K562 (cell line): Measurements from ENCODE around the gene POU2AF1. TPM values are rescaled to one million over a fixed set of nuclear protein-coding genes. Genes with fewer than 3 reads are reported as not detected.

Experiments used
- ATAC-seq: fragments of 200-7000 bp; cut with Tn5 transposase; 3 replicates; pipeline ENCODE4 v1.9.1; 2020; ENCODE audit warnings: moderate library complexity
- BruUV-seq: library from RNA; stranded (reverse); fragments of 400-500 nt; replicated peaks from 2 replicates; lab custom pipeline; 2021; lab: Mats Ljungman, UMichigan
- CTCF ChIA-PET: fragments of 300-600 bp; formaldehyde crosslinking; extraction: SDS; loops from one replicate; lab custom pipeline; 2021; ENCODE audit warnings: low intra/inter-chr PET ratio; lab: Yijun Ruan, JAX
- POLR2A ChIA-PET: fragments of 300-600, 350-650 bp; sonication (Branson Sonifier 250); formaldehyde crosslinking; extraction: SDS; loops from one replicate; lab custom pipeline; 2021; ENCODE audit warnings: antibody characterized with exemption, inconsistent platforms; lab: Yijun Ruan, JAX
- DNase-seq, 4 experiments: peaks; one replicate each; pipeline versions ENCODE4 v3.0.0 to v3.0.0-alpha.2; 2011 to 2018; ENCODE audit warnings: low spot score in 3 of 4, mixed read lengths in 3 of 4; ENCODE audit errors: extremely low read depth in 1 of 4
- FAIRE-seq: peaks from 2 replicates; lab custom pipeline; 2011; peaks lifted over from hg19 to GRCh38; lab: Jason Lieb, UNC
- H2AFZ ChIP-seq: 2 replicates; pipeline ENCODE4 v1.6.0; 2011; ENCODE audit warnings: low read depth, low read length, control low read depth, inconsistent platforms
- H3K27ac ChIP-seq: fragments of 200-600 bp; 3 replicates; pipeline ENCODE4 v1.8.0; 2011; ENCODE audit warnings: low read depth, mild to moderate bottlenecking, control low read depth, inconsistent platforms, low read length, moderate library complexity, mixed read lengths; ENCODE audit errors: extremely low read depth
- H3K27me3 ChIP-seq, 2 experiments: fragments of 300-600 bp in 1 of 2; 2 replicates in 1 of 2; 3 replicates in 1 of 2; pipeline versions ENCODE4 v1.6.0 to v1.8.0; 2011; ENCODE audit warnings: inconsistent platforms in 2 of 2, low read length in 2 of 2, mild to moderate bottlenecking in 1 of 2, mixed read lengths in 1 of 2, moderate library complexity in 1 of 2; ENCODE audit not compliant: control insufficient read depth in 2 of 2, insufficient read depth in 2 of 2
- H3K36me3 ChIP-seq: fragments of 300-600 bp; 3 replicates; pipeline ENCODE4 v1.8.0; 2011; ENCODE audit warnings: mild to moderate bottlenecking, low read length, inconsistent platforms; ENCODE audit not compliant: control insufficient read depth, insufficient read depth
- H3K4me1 ChIP-seq, 2 experiments: fragments of 200-600 bp in 1 of 2; replicated peaks in 1 of 2; 2 replicates in 1 of 2; 3 replicates in 1 of 2; pipeline versions ENCODE4 v1.5.1 to v1.8.0; 2011; ENCODE audit warnings: inconsistent platforms in 2 of 2, low read length in 2 of 2, mild to moderate bottlenecking in 1 of 2, mixed read lengths in 1 of 2, moderate library complexity in 1 of 2; ENCODE audit not compliant: control insufficient read depth in 2 of 2, insufficient read depth in 2 of 2
- H3K4me2 ChIP-seq: 2 replicates; pipeline ENCODE4 v1.6.1; 2011; ENCODE audit warnings: low read length, control low read depth, inconsistent platforms, mixed read lengths; ENCODE audit not compliant: insufficient read depth
- H3K4me3 ChIP-seq: fragments of 200-600 bp; sonication (generic), shearing (Covaris generic); 2 replicates; pipeline ENCODE4 v1.5.1; 2016; ENCODE audit warnings: control low read depth, inconsistent platforms
- H3K79me2 ChIP-seq: fragments of 200-600 bp; 3 replicates; pipeline ENCODE4 v1.8.0; 2011; ENCODE audit warnings: low read length, inconsistent platforms; ENCODE audit not compliant: control insufficient read depth, insufficient read depth
- H3K9ac ChIP-seq, 2 experiments: 2 replicates each; pipeline versions ENCODE4 v1.6.0 to v1.6.1; 2011; ENCODE audit warnings: low read depth in 2 of 2, low read length in 2 of 2, control low read depth in 1 of 2, inconsistent platforms in 1 of 2, mild to moderate bottlenecking in 1 of 2, mixed read lengths in 1 of 2; ENCODE audit not compliant: insufficient read depth in 1 of 2
- H3K9me1 ChIP-seq: one replicate; pipeline ENCODE4 v1.6.0; 2011; ENCODE audit warnings: inconsistent platforms, mild to moderate bottlenecking, low read length, moderate library complexity; ENCODE audit not compliant: control insufficient read depth, insufficient read depth
- H3K9me3 ChIP-seq: replicated peaks from 2 replicates; pipeline ENCODE4 v1.5.1; 2011; ENCODE audit warnings: low read depth, low read length, inconsistent platforms; ENCODE audit not compliant: control insufficient read depth, insufficient read depth
- H4K20me1 ChIP-seq: replicated peaks from 2 replicates; pipeline ENCODE4 v1.6.1; 2011; ENCODE audit warnings: low read length, inconsistent platforms, mixed read lengths; ENCODE audit not compliant: control insufficient read depth, insufficient read depth
- BCL6 ChIP-seq: fragments of 250-450 bp; sonication (Bioruptor Pico); IDR thresholded peaks from 2 replicates; pipeline ENCODE4 v1.4.0; 2020
- CEBPG ChIP-seq, 3 experiments: fragments of 200-800 bp in 1 of 3; sonication (Bioruptor generic) in 1 of 3; sonication (generic) in 1 of 3; formaldehyde crosslinking in 1 of 3; IDR thresholded peaks in 2 of 3; conservative IDR thresholded peaks in 1 of 3; 2 replicates each; pipeline versions ENCODE4 v1.6.1 to v1.8.0; 2016 to 2022; ENCODE audit warnings: missing compliant biosample characterization in 2 of 3, missing genetic modification characterization in 2 of 3, mild to moderate bottlenecking in 1 of 3, missing genetic modification reagents in 1 of 3
- FOXM1 ChIP-seq, 2 experiments: fragments of 450-650 bp in 1 of 2; sonication (generic) in 1 of 2; formaldehyde crosslinking in 1 of 2; IDR thresholded peaks; 2 replicates each; pipeline versions ENCODE4 v1.6.1 to v1.9.0; 2017 to 2022; ENCODE audit warnings: low read depth in 2 of 2, mild to moderate bottlenecking in 2 of 2, missing genetic modification reagents in 1 of 2, moderate library complexity in 1 of 2
- RNF2 ChIP-seq: sonication (generic); IDR thresholded peaks from 2 replicates; pipeline ENCODE4 v1.6.1; 2016
- SAFB ChIP-seq: fragments of 200-400 bp; formaldehyde crosslinking; IDR thresholded peaks from 2 replicates; pipeline ENCODE4 v1.6.1; 2017; ENCODE audit warnings: low read depth, low read length, borderline replicate concordance
- ZFP1 ChIP-seq: fragments of 450-650 bp; formaldehyde crosslinking; IDR thresholded peaks from 2 replicates; pipeline ENCODE4 v1.4.0; 2020; ENCODE audit warnings: mild to moderate bottlenecking, mixed read lengths
- ZFPM2 ChIP-seq: fragments of 250-450 bp; sonication (Bioruptor Pico); IDR thresholded peaks from 2 replicates; pipeline ENCODE4 v1.5.1; 2022; ENCODE audit warnings: mild to moderate bottlenecking
- WGBS: fragments of 100-300 bp; shearing (Covaris generic); methylation state at CpG from one replicate; pipeline ENCODE4 v1.1.6; 2016; ENCODE audit warnings: low coverage, mixed read lengths; ENCODE audit not compliant: insufficient coverage; ENCODE audit errors: missing lambda C conversion rate; 5-methylcytosine and 5-hydroxymethylcytosine counted together
- in situ Hi-C: fragments of 300-500 bp; cut with MboI; formaldehyde crosslinking; loops from 4 replicates; pipeline ENCODE4 v1.15.0; 2018; ENCODE audit warnings: inconsistent platforms, mixed read lengths
- intact Hi-C: fragments of 100-400 bp; cut with micrococcal nuclease; formaldehyde crosslinking; loops from 2 replicates; pipeline ENCODE4 v1.14.2; 2022
- polyA plus RNA-seq, 8 experiments: library from polyadenylated mRNA; depleted of rRNA in 4 of 8; stranded (reverse) in 5 of 8; unstranded in 3 of 8; fragments of >200 nt; fragmentation: Nextera tagmentation in 2 of 8; fragmentation: Illumina TruSeq in 1 of 8; extraction: Ambion mirVana in 2 of 8; extraction: Trizol in 1 of 8; gene quantifications; 2 replicates each; pipeline versions ENCODE4 v1.2.1 to v1.2.3, GENCODE V29; 2011 to 2014; ENCODE audit warnings: inconsistent platforms in 1 of 8, missing spikeins in 1 of 8
- total RNA-seq, 7 experiments: library from RNA; depleted of rRNA in 6 of 7; stranded (reverse); fragments of >200 nt in 6 of 7; fragmentation: Illumina TruSeq in 2 of 7; extraction: Trizol in 2 of 7; gene quantifications; 2 replicates each; pipeline versions ENCODE4 v1.2.1 to v1.2.3, GENCODE V29; 2011 to 2021; ENCODE audit warnings: low replicate concordance in 1 of 7
- TF ChIP-seq, protein P1 (sequence below): fragments of 250-450 bp; sonication (Bioruptor Pico); IDR thresholded peaks from 2 replicates; pipeline ENCODE4 v1.8.0; 2022; ENCODE audit warnings: inconsistent platforms, mild to moderate bottlenecking, moderate library complexity, borderline replicate concordance
- TF ChIP-seq, protein P2 (sequence below): fragments of 250-450 bp; sonication (Bioruptor Pico); IDR thresholded peaks from 2 replicates; pipeline ENCODE4 v1.5.0; 2021; ENCODE audit warnings: mild to moderate bottlenecking, moderate library complexity

The POU2AF1 gene
- total and polyA plus RNA-seq, 9 of the 15 experiments (the other 6 are each of a cell fraction or from before 2014, with no cell fraction given), result 0.09 TPM; not detected in 8

GRCh38 chr11:111339758-111340388 is 39.2 kb downstream of the POU2AF1 start:
- H3K79me2 ChIP-seq, result no peaks in the 10 kb centered on the region
- no peaks in the 10 kb centered on the region for H4K20me1 ChIP-seq
- H2AFZ ChIP-seq, result no peak overlapping the region
- TF ChIP-seq, protein P1, sequence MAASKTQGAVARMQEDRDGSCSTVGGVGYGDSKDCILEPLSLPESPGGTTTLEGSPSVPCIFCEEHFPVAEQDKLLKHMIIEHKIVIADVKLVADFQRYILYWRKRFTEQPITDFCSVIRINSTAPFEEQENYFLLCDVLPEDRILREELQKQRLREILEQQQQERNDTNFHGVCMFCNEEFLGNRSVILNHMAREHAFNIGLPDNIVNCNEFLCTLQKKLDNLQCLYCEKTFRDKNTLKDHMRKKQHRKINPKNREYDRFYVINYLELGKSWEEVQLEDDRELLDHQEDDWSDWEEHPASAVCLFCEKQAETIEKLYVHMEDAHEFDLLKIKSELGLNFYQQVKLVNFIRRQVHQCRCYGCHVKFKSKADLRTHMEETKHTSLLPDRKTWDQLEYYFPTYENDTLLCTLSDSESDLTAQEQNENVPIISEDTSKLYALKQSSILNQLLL (CRISPR knock-in tag), result no peak
- ChIA-PET CTCF (no interaction called here), POLR2A (no interaction called here)
- H3K36me3 ChIP-seq, result no peaks in the 10 kb centered on the region
- DNase-seq, result no peak
- no TSS peak for BruUV-seq
- no peak overlapping the region for H3K27ac ChIP-seq
- no peaks in the 10 kb centered on the region for H3K27me3 ChIP-seq
- no peaks in the 10 kb centered on the region for H3K4me1 ChIP-seq
- no peak overlapping the region for H3K9ac ChIP-seq
- no peak for FAIRE-seq
- H3K9me1 ChIP-seq, result no peaks in the 10 kb centered on the region
- intact Hi-C loops, result no loop called here
- no peak for ATAC-seq
- no peak overlapping the region for H3K4me3 ChIP-seq
- H3K4me2 ChIP-seq, result no peak overlapping the region
- no peaks in the 10 kb centered on the region for H3K9me3 ChIP-seq
- in situ Hi-C loops, result no loop called here

- CTCF ChIA-PET, result no interaction called here
- Histone ChIP-seq H3K79me2 (no peaks in the 10 kb centered on the region), H3K4me2 (no peak overlapping the region), H2AFZ (no peak overlapping the region), H3K9me3 (no peaks in the 10 kb centered on the region), H3K36me3 (no peaks in the 10 kb centered on the region), H3K9me1 (no peaks in the 10 kb centered on the region), H3K9ac (no peak overlapping the region), H3K4me3 (no peak overlapping the region), H3K4me1 (no peaks in the 10 kb centered on the region), H4K20me1 (no peaks in the 10 kb centered on the region), H3K27me3 (no peaks in the 10 kb centered on the region)
- 0% methylated on average over 2 of the region's 2 CpGs for WGBS
- intact Hi-C loops (no loop called here), in situ Hi-C loops (no loop called here)
- no peak for DNase-seq
- POLR2A ChIA-PET, result interaction anchor here (1.1 kb wide), 1 partner anchor 9 kb away, joined by 3 read pairs; no protein-coding TSS in a partner anchor
- no TSS peak for BruUV-seq
- FAIRE-seq, result no peak
- no peak for ATAC-seq
- TF ChIP-seq CEBPG (CRISPR knock-in tag; IDR thresholded peaks at IDR 0.05), result no peak
- TF ChIP-seq CEBPG (tag; conservative IDR thresholded peaks at IDR 0.05 in 1 of 2, IDR thresholded peaks at IDR 0.05 in 1 of 2), result peak; percentile 57 to 74; a peak in 3 of 4 replicates
- TF ChIP-seq RNF2, result no peak
- TF ChIP-seq FOXM1 (IDR thresholded peaks at IDR 0.05; ENCODE audit: low read depth), result no peak
- no peak for TF ChIP-seq FOXM1 (CRISPR knock-in tag; IDR thresholded peaks at IDR 0.05; ENCODE audit: low read depth)
- TF ChIP-seq BCL6, result no peak
- TF ChIP-seq, protein P2, sequence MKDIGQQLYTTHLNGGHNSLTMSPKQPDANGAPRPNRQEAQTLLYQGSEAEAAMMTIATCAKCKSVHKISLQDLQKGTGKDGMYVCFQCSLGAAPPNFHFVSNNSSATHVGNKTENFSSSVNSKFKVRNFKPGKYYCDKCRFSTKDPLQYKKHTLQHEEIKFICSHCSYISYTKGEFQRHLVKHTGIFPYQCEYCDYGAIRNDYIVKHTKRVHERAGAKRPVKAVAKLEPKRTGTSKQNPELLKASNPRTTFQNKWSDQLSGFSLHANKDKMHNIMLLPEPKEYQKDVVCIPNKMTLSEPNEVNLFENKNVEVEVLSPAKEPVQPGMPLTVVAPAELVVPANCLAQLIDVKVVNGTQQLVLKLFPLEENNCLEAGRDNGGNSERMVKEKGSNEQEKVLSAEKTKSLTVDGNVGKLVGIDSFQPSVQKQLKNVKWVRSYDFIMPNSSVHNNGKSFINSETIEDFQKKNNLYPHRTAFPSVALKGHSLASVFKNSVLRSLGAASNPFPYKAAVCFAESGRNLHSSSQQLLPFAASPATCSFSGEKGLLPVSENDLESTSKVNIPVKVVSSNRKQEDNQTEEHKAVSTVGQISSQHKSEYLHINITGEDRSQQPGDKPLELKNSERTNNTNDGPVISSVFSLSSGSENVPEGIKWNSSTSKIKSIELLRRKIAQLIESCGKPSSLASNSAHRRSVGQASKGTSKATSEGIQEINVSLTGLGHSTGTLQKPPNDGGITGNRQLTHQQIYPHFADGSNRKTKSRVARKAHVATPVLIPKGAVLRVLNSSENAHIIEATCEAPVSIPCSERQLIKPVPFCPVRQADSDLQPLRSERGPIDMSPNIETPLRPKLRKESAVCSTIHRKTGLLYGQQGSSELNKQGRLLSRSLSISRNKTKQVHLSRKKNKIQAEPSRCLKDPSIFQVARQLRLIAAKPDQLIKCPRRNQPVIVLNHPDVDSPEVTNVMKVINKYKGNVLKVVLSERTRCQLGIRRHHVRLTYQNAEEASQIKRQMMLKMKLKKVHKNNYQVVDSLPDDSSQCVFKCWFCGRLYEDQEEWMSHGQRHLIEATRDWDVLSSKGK (CRISPR knock-in tag), result no peak
- TF ChIP-seq ZFPM2, result no peak
- TF ChIP-seq ZFP1, result no peak
- no peak for TF ChIP-seq SAFB
- TF ChIP-seq, all 486 proteins: peak for 1
- no peak overlapping the region for H3K27ac ChIP-seq
These were observed 42.4 kb downstream of the POU2AF1 start for GRCh38 chr11:111336582-111337256.
